ENCODE measurements around the gene CRYBB3. TPM values are rescaled to one million over a fixed set of nuclear protein-coding genes. Genes with fewer than 3 reads are reported as not detected.
"Not testable (repeated sequence)": the region's sequence is repeated elsewhere in the genome, so short reads cannot be mapped to it uniquely, and the experiment has no call there.

CRYBB3 gene
- total and polyA plus RNA-seq, 10 of the 15 experiments (the other 5 are each of a cell fraction or from before 2014, with no cell fraction given): 0.26 TPM; not detected in 9

GRCh38 chr22:25203082-25203481 lies 3.4 kb downstream of the CRYBB3 start:
- in situ Hi-C loops (cut with MboI) (no loop called here), intact Hi-C loops (cut with micrococcal nuclease; ENCODE audit: unreplicated experiment) (no loop called here)
- Histone ChIP-seq H3K27me3 (replicated peaks in 1 of 2; ENCODE audit: control insufficient read depth in 2 of 2, insufficient read depth in 2 of 2, low read length in 1 of 2) (no peaks in the 10 kb centered on the region; a peak in 1 of 4 replicates), H3K4me1 (ENCODE audit: control insufficient read depth, insufficient read depth, low read length) (no peaks in the 10 kb centered on the region), H3K79me2 (ENCODE audit: control insufficient read depth, insufficient read depth, low read length) (no peaks in the 10 kb centered on the region), H3K36me3 (ENCODE audit: control insufficient read depth in 2 of 2, insufficient read depth in 2 of 2, low read length in 1 of 2) (no peaks in the 10 kb centered on the region), H4K20me1 (ENCODE audit: control insufficient read depth, insufficient read depth) (no peaks in the 10 kb centered on the region), H2AFZ (ENCODE audit: control insufficient read depth, low read depth, low read length) (no peak overlapping the region), H3K9ac (ENCODE audit: control insufficient read depth, insufficient read depth, low read length) (no peak overlapping the region), H3K4me2 (ENCODE audit: control insufficient read depth, insufficient read depth) (no peak overlapping the region), H3K4me3 (no peak overlapping the region), H3K9me3 (replicated peaks; ENCODE audit: control insufficient read depth, insufficient read depth, low read length) (no peaks in the 10 kb centered on the region), H3K27ac (ENCODE audit: control insufficient read depth, insufficient read depth) (no peak overlapping the region)
- FAIRE-seq (no peak), ATAC-seq (no peak), DNase-seq (ENCODE audit: low read depth, low spot score) (no peak)
- ChIA-PET POLR2A (no interaction called here), CTCF (interaction anchor here (1.1 to 2.9 kb wide), 9 partner anchors 9 to 338 kb away, joined by 3 to 21 read pairs (median 7); no protein-coding TSS in a partner anchor), SMC1A (ENCODE audit: uncharacterized antibody, unreplicated experiment) (interaction anchor here (1.6 to 2.4 kb wide), 2 partner anchors 93 to 121 kb away, joined by 4 to 8 read pairs; no protein-coding TSS in a partner anchor), RAD21 (ENCODE audit: unreplicated experiment) (interaction anchor here (1.3 kb wide), 1 partner anchor 130 kb away, joined by 6 read pairs; no protein-coding TSS in a partner anchor)
- TF ChIP-seq KDM1A (IDR thresholded peaks at IDR 0.05; ENCODE audit: borderline replicate concordance) (no peak), CBX3 (IDR thresholded peaks at IDR 0.05; ENCODE audit: borderline replicate concordance, low read depth) (no peak)
- BruUV-seq (replicated peaks): no TSS peak
- 49% methylated on average over 4 of the region's 4 CpGs for WGBS (ENCODE audit: insufficient coverage, insufficient replicate concordance, low lambda C conversion rate, missing lambda C conversion rate)

GRCh38 chr22:25204547-25204946 lies 4.9 kb downstream of the CRYBB3 start:
- SMC1A ChIA-PET (ENCODE audit: uncharacterized antibody, unreplicated experiment); FAIRE-seq; H3K9ac ChIP-seq (ENCODE audit: control insufficient read depth, insufficient read depth, low read length); BruUV-seq (replicated peaks); H3K4me1 ChIP-seq (ENCODE audit: control insufficient read depth, insufficient read depth, low read length); H3K9me3 ChIP-seq (replicated peaks; ENCODE audit: control insufficient read depth, insufficient read depth, low read length); H3K4me3 ChIP-seq; POLR2A ChIA-PET; H3K27ac ChIP-seq (ENCODE audit: control insufficient read depth, insufficient read depth); in situ Hi-C loops (cut with MboI); ATAC-seq; H3K4me2 ChIP-seq (ENCODE audit: control insufficient read depth, insufficient read depth); RAD21 ChIA-PET (ENCODE audit: unreplicated experiment); DNase-seq (ENCODE audit: low read depth, low spot score); H4K20me1 ChIP-seq (ENCODE audit: control insufficient read depth, insufficient read depth); H3K27me3 ChIP-seq (replicated peaks in 1 of 2; ENCODE audit: control insufficient read depth in 2 of 2, insufficient read depth in 2 of 2, low read length in 1 of 2); intact Hi-C loops (cut with micrococcal nuclease; ENCODE audit: unreplicated experiment); H3K36me3 ChIP-seq (ENCODE audit: control insufficient read depth in 2 of 2, insufficient read depth in 2 of 2, low read length in 1 of 2); H2AFZ ChIP-seq (ENCODE audit: control insufficient read depth, low read depth, low read length); H3K79me2 ChIP-seq (ENCODE audit: control insufficient read depth, insufficient read depth, low read length): not testable (repeated sequence)
- CTCF ChIA-PET: interaction anchor here (0.7 to 1.2 kb wide), 3 partner anchors 123 to 1864 kb away, joined by 3 read pairs; no protein-coding TSS in a partner anchor
- 36% methylated on average over 7 of the region's 7 CpGs for WGBS (ENCODE audit: insufficient coverage, insufficient replicate concordance, low lambda C conversion rate, missing lambda C conversion rate)

Data from GM12878 (cell line).